Right cardiac atrium (tissue), 5 donors: ENCODE data around the gene ANKS4B. TPM values are rescaled to one million over a fixed set of nuclear protein-coding genes. Genes with fewer than 3 reads are reported as not detected.
"Not testable (repeated sequence)": the region's sequence is repeated elsewhere in the genome, so short reads cannot be mapped to it uniquely, and the experiment has no call there.

Experiments used
- ATAC-seq, 2 donors: fragments of 200-7000 bp; cut with Tn5 transposase; one replicate each; pipeline versions ENCODE4 v1.8.0 to v1.9.1; 2020; ENCODE audit warnings: moderate library complexity in 2 of 2, mild to moderate bottlenecking in 1 of 2
- DNase-seq, 3 donors: peaks; one replicate each; pipeline ENCODE4 v3.0.0-alpha.2; 2020
- H3K27ac ChIP-seq: one replicate; pipeline ENCODE4 v1.5.1; 2013; ENCODE audit warnings: mild to moderate bottlenecking, low read length, control low read depth, moderate library complexity
- H3K27me3 ChIP-seq: one replicate; pipeline ENCODE4 v1.6.1; 2013; ENCODE audit not compliant: control insufficient read depth, insufficient read depth
- H3K4me1 ChIP-seq: one replicate; pipeline ENCODE4 v1.6.1; 2013; ENCODE audit warnings: low read length; ENCODE audit not compliant: control insufficient read depth, insufficient read depth
- H3K4me3 ChIP-seq: one replicate; pipeline ENCODE4 v1.5.1; 2013; ENCODE audit warnings: low read length, control low read depth
- H3K9me3 ChIP-seq: one replicate; pipeline ENCODE4 v1.6.1; 2013; ENCODE audit warnings: low read length; ENCODE audit not compliant: control insufficient read depth
- WGBS: extraction: QIAGEN DNeasy Blood & Tissue Kit; methylation state at CpG from one replicate; pipeline ENCODE4 v1.1.7; 2013; 5-methylcytosine and 5-hydroxymethylcytosine counted together
- intact Hi-C, 4 donors: fragments of 100-400 bp; cut with DNase I; formaldehyde crosslinking; loops; one replicate each; pipeline versions ENCODE4 v1.11.0 to v1.14.0; 2022 to 2023
- polyA plus RNA-seq: library from polyadenylated mRNA; stranded (reverse); fragments of 200-250 nt; gene quantifications from one replicate; pipeline ENCODE4 v1.2.3, GENCODE V29; 2013
- total RNA-seq, 4 donors: library from RNA; stranded (reverse); fragmentation: NEBNext Ultra II Directional; extraction: Animal tissue kit (Norgen Biotek cat#: 25700); gene quantifications; one replicate each; pipeline ENCODE4 v1.2.1, GENCODE V29; 2021
- donor health status: healthy with polysubstance abuse.
- donor health status: DM: no; HTN: yes; CAD: no.
- donor health status: DM: no; HTN: no; CAD: no.
- donor health status: DM: no; HTN: yes; CAD: no; lungs with severe emphysema.
- donor health status: DM: yes; HTN: yes; CAD: no.

The ANKS4B gene
- total and polyA plus RNA-seq, 5 donors = not detected

DNA sequence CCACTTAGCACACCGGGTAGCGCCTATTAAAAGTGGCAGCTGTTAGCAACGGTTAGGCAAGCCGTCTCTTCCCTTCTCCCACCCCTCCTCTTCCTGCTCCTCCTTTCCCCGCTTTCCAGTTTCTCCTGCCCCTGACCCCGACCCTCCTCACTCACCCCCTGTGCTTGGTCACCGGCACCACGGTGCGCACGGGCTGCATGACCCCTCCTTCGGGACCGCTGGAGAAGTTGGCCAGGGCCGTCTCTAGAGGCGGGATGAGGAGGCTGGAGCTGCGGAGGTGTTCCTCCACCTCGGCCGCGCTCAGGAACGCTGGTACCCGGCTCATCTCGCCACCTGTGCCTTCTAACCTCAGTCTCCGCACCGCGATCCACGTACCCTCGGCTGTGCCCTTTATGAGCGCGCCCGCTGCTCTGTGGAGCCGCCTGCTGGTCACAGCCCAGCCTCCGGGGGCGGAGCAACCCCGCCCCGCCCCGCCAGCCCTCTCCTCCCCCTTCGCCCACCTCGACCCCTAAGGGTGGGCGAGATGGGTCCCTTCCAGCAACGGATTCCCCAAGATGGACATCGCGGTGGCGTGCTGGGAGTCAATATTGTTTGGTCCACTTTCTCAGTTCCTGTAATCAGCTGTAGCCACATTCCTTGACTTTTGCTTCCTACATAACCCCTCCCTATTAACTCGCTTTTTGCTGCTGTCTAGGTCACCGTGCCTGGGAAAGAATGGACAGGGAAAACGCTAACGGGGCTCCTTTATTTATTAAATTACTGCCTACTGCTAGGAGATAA lies 44.6 kb downstream of the ANKS4B start, which contains the start of gene CRYM:
CRYM (minus strand) TSS at position 364 of the 780 bp plus-strand sequence; CDS start at position 325, 39 bp downstream.
- no peaks in the 10 kb centered on the region for H3K9me3 ChIP-seq
- H3K27me3 ChIP-seq = no peaks in the 10 kb centered on the region
- peak within 1 kb of the TSS; percentile 76 for H3K27ac ChIP-seq
- ATAC-seq = peak; percentile 92 to 95
- H3K4me1 ChIP-seq = no peaks in the 10 kb centered on the region
- intact Hi-C loops = loop anchor here in 1 of 4 donors (10.0 kb wide), 1 partner anchor 113 kb away; no protein-coding TSS in a partner anchor
- under 1% methylated on average over 46 of the region's 46 CpGs for WGBS
- H3K4me3 ChIP-seq = peak within 1 kb of the TSS; percentile 46
- DNase-seq = peak; percentile 64 to 88 (median 88)

- 38% methylated on average over 2 of the region's 2 CpGs for WGBS
- Histone ChIP-seq H3K4me1 (no peaks in the 10 kb centered on the region), H3K9me3 (no peaks in the 10 kb centered on the region), H3K4me3 (no peak overlapping the region), H3K27me3 (no peaks in the 10 kb centered on the region), H3K27ac (peak overlapping the region; percentile 16)
- DNase-seq (no peak), ATAC-seq (no peak)
- intact Hi-C loops = loop anchor here in 1 of 4 donors (10.0 kb wide), 1 partner anchor 115 kb away; no protein-coding TSS in a partner anchor
Observed at GRCh38 chr16:21279501-21279900, 46.0 kb downstream of the ANKS4B start.

DNA sequence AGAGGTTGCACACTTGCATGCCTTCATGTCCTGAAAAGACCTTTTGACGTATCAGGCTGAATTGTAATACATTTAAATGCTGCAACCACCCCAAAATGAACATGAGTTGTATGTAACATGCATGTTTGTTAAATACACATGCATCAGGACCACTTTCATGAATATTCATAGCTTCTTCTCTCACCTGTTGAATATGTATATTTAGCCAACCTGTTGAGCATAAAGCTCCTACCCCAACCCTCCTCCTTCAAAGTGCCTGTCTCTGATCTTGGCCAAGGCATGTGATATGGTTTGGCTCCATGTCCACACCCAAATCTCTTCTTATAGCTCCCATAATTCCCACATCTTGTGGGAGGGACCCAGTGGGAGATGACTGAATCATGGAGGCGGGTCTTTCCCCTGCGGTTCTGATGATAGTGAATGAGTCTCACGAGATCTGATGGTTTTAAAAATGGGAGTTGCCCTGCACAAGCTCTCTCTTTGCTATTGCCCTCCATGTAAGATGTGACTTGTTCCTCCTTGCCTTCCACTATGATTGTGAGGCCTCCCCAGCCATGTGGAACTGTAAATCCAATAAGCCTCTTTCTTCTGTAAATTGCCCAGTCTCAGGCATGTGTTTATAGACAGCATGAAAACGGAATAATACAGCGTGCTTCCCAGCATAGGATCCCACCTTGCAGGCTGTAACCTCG lies 48.3 kb downstream of the ANKS4B start:
- H3K9me3 ChIP-seq = no peaks in the 10 kb centered on the region
- ATAC-seq (no peak), DNase-seq (no peak)
- no peak overlapping the region for H3K27ac ChIP-seq
- H3K4me3 ChIP-seq = no peak overlapping the region
- no peaks in the 10 kb centered on the region for H3K27me3 ChIP-seq
- intact Hi-C loops = no loop called here
- WGBS = 75% methylated on average over 7 of the region's 7 CpGs
- no peaks in the 10 kb centered on the region for H3K4me1 ChIP-seq

DNA sequence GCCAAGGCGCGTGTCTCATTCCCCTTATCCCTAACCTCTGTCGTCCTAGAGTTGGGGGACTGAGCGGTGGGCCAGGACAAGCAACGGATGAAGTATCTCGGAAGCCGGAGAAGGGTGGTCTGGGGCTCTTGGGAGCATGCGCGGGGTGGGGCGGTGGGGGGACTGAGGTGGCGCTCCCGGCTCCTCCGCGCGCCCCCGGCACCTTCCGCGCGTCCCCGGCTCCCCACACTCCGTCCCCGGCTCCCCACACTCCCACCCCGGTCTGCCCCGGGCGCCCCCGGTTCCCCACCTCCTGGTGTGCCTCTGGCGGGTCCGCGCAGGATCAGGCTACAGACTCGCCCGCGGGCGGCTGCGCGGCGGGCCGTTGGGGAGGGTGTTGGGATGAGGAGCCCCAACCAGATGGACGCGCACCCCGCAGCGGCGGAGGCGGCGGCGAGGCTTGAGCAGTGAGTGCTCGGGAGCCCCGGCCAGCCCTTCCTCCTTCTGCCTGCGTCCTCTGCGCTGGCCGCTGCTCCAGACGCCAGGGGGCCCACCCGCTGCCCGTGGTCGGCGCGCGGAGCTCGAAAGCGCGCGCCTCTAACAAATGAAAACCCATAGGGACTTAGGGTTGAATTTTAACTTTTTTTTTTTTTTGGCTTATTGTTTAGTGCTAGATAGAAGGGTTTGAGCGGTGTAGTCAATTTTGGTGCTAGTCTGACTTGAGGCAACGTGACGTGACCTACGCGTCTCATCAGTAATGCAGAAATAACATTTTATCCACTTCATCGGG lies 50.2 kb downstream of the ANKS4B start:
- WGBS = 3% methylated on average over 67 of the region's 67 CpGs
- no peaks in the 10 kb centered on the region for H3K4me1 ChIP-seq
- intact Hi-C loops = no loop called here
- H3K9me3 ChIP-seq = no peaks in the 10 kb centered on the region
- peak overlapping the region; percentile 30 for H3K4me3 ChIP-seq
- peak; percentile 94 to 96 for ATAC-seq
- no peaks in the 10 kb centered on the region for H3K27me3 ChIP-seq
- peak; percentile 60 to 87 (median 84) for DNase-seq
- H3K27ac ChIP-seq = no peak overlapping the region

- DNase-seq = no peak
Observed at GRCh38 chr16:21284414-21284813, 50.9 kb downstream of the ANKS4B start.

DNA sequence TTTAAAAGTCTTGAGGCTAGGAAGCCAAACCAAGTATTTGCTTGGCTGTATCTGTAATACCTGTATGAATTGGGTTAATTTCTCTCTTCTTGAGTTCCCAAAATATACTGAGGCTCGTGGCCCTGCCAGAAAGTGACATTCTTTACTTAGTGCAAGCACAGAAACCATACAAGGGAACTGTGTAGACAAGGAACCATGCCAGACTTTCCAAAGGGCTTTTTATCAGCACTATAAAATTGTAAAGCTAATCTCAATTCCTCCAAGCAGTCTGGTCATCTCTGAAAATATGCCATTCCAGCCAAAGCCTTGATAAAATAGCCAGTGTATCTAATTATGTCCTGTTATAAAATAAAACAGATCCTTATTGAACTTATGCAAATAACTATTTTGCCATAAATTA lies 51.8 kb downstream of the ANKS4B start:
- H3K27me3 ChIP-seq = no peaks in the 10 kb centered on the region
- H3K9me3 ChIP-seq = no peaks in the 10 kb centered on the region
- 11% methylated on average over 1 of the region's 1 CpG for WGBS
- intact Hi-C loops = no loop called here
- no peak overlapping the region for H3K4me3 ChIP-seq
- no peaks in the 10 kb centered on the region for H3K4me1 ChIP-seq
- ATAC-seq (no peak), DNase-seq (no peak)
- no peak overlapping the region for H3K27ac ChIP-seq

More at GRCh38 chr16:21284414-21284813, 50.9 kb downstream of the ANKS4B start:
- intact Hi-C loops = no loop called here
- peak overlapping the region; percentile 30 for H3K4me3 ChIP-seq
- H3K27me3 ChIP-seq = no peaks in the 10 kb centered on the region
- WGBS = 84% methylated on average over 4 of the region's 4 CpGs
- H3K4me1 ChIP-seq = no peaks in the 10 kb centered on the region
- no peak overlapping the region for H3K27ac ChIP-seq
- H3K9me3 ChIP-seq = no peaks in the 10 kb centered on the region
- ATAC-seq = no peak

DNA sequence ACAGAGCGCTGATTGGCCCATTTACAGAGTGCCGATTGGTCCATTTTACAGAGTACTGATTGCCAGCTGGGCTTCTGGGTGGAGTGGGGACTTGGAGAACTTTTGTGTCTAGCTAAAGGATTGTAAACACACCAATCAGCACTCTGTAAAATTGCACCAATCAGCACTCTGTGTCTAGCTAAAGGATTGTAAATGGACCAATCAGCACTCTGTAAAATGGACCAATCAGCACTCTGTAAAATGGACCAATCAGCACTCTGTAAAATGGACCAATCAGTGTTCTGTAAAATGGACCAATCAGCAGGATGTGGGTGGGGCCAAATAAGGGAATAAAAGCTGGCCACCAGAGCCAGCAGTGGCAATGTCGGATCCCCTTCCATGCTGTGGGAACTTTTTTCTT lies 56.3 kb downstream of the ANKS4B start:
- H3K27me3 ChIP-seq, H3K4me1 ChIP-seq, H3K4me3 ChIP-seq, H3K9me3 ChIP-seq, DNase-seq, ATAC-seq, H3K27ac ChIP-seq: not testable (repeated sequence)
- 96% methylated on average over 3 of the region's 3 CpGs for WGBS
- intact Hi-C loops = loop anchor here in 1 of 4 donors (10.0 kb wide), 1 partner anchor 105 kb away; no protein-coding TSS in a partner anchor

GRCh38 chr16:21300309-21301167 lies 67.0 kb downstream of the ANKS4B start:
- H3K4me3 ChIP-seq = peak overlapping the region; percentile 43
- H3K4me1 ChIP-seq = no peaks in the 10 kb centered on the region
- peak overlapping the region; percentile 55 for H3K27ac ChIP-seq
- WGBS = under 1% methylated on average over 36 of the region's 36 CpGs
- intact Hi-C loops = loop anchor here in 3 of 4 donors (2.0 to 10.0 kb wide), 2 partner anchors 112 to 146 kb away; partner anchors contain the start of genes DNAH3 (in 1 of the 3) and LDAF1 (in 1 of the 3)
- DNase-seq (peak; percentile 90 to 95 (median 94)), ATAC-seq (peak; percentile 96 to 98)
- no peaks in the 10 kb centered on the region for H3K27me3 ChIP-seq
- no peaks in the 10 kb centered on the region for H3K9me3 ChIP-seq

DNA sequence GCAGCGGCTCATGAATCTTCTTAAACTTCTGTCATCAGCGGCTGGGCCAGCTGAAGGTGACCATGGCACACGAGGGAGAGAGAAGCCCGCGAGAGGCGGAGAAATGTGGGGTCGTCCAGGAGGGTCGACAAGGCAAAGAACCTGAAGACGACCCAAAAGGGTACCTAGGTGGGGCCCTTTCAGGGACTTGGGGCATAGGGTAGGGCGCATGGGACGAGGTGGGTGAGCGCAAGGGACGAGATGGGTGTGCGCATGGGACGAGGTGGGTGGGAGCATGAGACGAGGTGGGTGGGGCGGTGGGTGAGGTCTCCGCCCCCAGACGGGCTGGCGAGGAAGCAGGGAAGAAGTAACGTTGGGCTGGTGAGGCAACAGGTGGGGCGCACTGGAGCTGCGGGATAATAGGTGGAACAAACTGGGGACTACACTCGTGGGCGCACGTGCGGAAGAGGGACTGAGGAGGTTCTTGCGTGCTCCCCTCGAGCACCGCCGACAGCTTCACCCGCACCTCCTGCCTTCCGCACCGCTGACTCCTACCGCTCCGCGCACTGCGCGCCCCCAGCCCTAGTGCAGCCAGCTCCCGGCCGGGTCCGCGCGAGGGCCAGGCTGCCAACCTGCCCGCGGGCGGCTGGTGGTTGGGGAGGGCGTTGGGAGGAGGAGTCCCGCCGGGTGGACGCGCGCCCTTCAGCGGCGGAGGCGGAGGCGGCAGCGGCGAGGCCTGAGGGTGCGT lies 67.8 kb downstream of the ANKS4B start:
- H3K4me1 ChIP-seq = no peaks in the 10 kb centered on the region
- DNase-seq (peak; percentile 70 to 86 (median 84)), ATAC-seq (peak; percentile 91 to 92)
- H3K4me3 ChIP-seq = peak overlapping the region; percentile 43
- no peak overlapping the region for H3K27ac ChIP-seq
- H3K27me3 ChIP-seq = no peaks in the 10 kb centered on the region
- no peaks in the 10 kb centered on the region for H3K9me3 ChIP-seq
- under 1% methylated on average over 60 of the region's 60 CpGs for WGBS
- intact Hi-C loops = loop anchor here in 3 of 4 donors (2.0 to 10.0 kb wide), 2 partner anchors 113 to 147 kb away; partner anchors contain the start of genes DNAH3 (in 1 of the 3) and LDAF1 (in 1 of the 3)
